Osteoblast (primary cell): Measurements from ENCODE around the gene IDH3A. TPM values are rescaled to one million over a fixed set of nuclear protein-coding genes. Genes with fewer than 3 reads are reported as not detected.

Experiments used
- DNase-seq: peaks from one replicate; pipeline ENCODE4 v3.0.0; 2011; ENCODE audit warnings: low spot score, mixed read lengths; ENCODE audit not compliant: insufficient read length; ENCODE audit errors: missing footprints
- H2AFZ ChIP-seq: 2 replicates; pipeline ENCODE4 v1.6.0; 2011; ENCODE audit warnings: mild to moderate bottlenecking, low read length
- H3K27ac ChIP-seq: 2 replicates; pipeline ENCODE4 v1.5.1; 2011; ENCODE audit warnings: mild to moderate bottlenecking, low read depth, low read length, moderate library complexity
- H3K27me3 ChIP-seq: 2 replicates; pipeline ENCODE4 v1.6.0; 2012; ENCODE audit warnings: mild to moderate bottlenecking, control low read depth, inconsistent platforms, low read length, moderate library complexity; ENCODE audit not compliant: insufficient read depth
- H3K36me3 ChIP-seq: 2 replicates; pipeline ENCODE4 v1.5.1; 2011; ENCODE audit warnings: mild to moderate bottlenecking, low read length, control low read depth, moderate library complexity; ENCODE audit not compliant: insufficient read depth
- H3K4me1 ChIP-seq: 2 replicates; pipeline ENCODE4 v1.5.1; 2011; ENCODE audit warnings: mild to moderate bottlenecking, low read length, control low read depth, moderate library complexity; ENCODE audit not compliant: insufficient read depth
- H3K4me2 ChIP-seq: 2 replicates; pipeline ENCODE4 v1.6.0; 2011; ENCODE audit warnings: mild to moderate bottlenecking, low read length; ENCODE audit not compliant: insufficient read depth
- H3K4me3 ChIP-seq: fragments of 200-600 bp; sonication (generic); 3 replicates; pipeline ENCODE4 v1.5.1; 2012; ENCODE audit warnings: mild to moderate bottlenecking, low read length, inconsistent platforms; ENCODE audit not compliant: insufficient read depth
- H3K79me2 ChIP-seq: 2 replicates; pipeline ENCODE4 v1.6.0; 2012; ENCODE audit warnings: mild to moderate bottlenecking, low read length, control low read depth, inconsistent platforms; ENCODE audit not compliant: insufficient read depth
- H3K9me3 ChIP-seq: 2 replicates; pipeline ENCODE4 v1.5.1; 2011; ENCODE audit warnings: low read depth, low read length, control low read depth
- H4K20me1 ChIP-seq: 2 replicates; pipeline ENCODE4 v1.6.0; 2012; ENCODE audit warnings: mild to moderate bottlenecking, low read length, control low read depth; ENCODE audit not compliant: insufficient read depth
- total RNA-seq: library from RNA; depleted of rRNA; stranded (reverse); fragments of >200 nt; gene quantifications from 2 replicates; pipeline ENCODE4 v1.2.3, GENCODE V29; 2012
- TF ChIP-seq, protein P1 (sequence below): IDR thresholded peaks from 2 replicates; pipeline ENCODE4 v1.5.1; 2011; ENCODE audit warnings: mild to moderate bottlenecking, low read depth, low read length, moderate library complexity; ENCODE audit errors: extremely low read depth

IDH3A gene
- total RNA-seq, 1 donor = 30.4 TPM

DNA sequence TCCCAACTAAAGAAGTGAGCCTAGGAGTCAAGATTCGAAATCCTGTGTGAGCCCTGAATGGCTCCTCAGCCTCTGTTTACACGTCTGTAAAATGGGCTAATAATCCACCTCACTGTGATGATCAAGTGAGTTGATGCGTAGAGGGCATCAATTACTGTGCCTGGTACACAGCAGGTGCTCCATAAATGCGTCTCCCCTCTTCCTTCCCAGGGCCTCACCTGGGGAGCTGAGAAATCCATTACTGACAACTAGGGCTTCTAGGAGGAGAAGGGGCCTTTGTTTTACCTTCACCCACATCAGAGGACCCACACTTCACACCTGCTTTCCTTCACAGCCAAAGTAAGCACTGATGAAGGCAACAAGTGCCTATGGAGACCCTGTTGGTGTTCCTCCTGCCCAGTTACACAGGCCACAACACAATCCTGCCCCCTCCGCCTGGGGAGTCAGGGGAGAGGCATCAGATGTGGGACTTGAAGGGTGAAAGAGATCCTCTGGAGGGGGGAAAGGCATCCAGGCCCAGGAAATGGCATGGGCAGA is 19.3 kb upstream of the IDH3A start:
- H2AFZ ChIP-seq = no peak overlapping the region
- H4K20me1 ChIP-seq = no peaks in the 10 kb centered on the region
- no peaks in the 10 kb centered on the region for H3K79me2 ChIP-seq
- no peak overlapping the region for H3K4me3 ChIP-seq
- TF ChIP-seq, protein P1, sequence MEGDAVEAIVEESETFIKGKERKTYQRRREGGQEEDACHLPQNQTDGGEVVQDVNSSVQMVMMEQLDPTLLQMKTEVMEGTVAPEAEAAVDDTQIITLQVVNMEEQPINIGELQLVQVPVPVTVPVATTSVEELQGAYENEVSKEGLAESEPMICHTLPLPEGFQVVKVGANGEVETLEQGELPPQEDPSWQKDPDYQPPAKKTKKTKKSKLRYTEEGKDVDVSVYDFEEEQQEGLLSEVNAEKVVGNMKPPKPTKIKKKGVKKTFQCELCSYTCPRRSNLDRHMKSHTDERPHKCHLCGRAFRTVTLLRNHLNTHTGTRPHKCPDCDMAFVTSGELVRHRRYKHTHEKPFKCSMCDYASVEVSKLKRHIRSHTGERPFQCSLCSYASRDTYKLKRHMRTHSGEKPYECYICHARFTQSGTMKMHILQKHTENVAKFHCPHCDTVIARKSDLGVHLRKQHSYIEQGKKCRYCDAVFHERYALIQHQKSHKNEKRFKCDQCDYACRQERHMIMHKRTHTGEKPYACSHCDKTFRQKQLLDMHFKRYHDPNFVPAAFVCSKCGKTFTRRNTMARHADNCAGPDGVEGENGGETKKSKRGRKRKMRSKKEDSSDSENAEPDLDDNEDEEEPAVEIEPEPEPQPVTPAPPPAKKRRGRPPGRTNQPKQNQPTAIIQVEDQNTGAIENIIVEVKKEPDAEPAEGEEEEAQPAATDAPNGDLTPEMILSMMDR = no peak
- no peak overlapping the region for H3K27ac ChIP-seq
- H3K36me3 ChIP-seq = no peaks in the 10 kb centered on the region
- no peaks in the 10 kb centered on the region for H3K9me3 ChIP-seq
- H3K27me3 ChIP-seq = no peaks in the 10 kb centered on the region
- DNase-seq = no peak
- peaks cover 5% of the 10 kb centered on the region for H3K4me1 ChIP-seq
- no peak overlapping the region for H3K4me2 ChIP-seq

- peak overlapping the region; percentile 82 for H3K4me3 ChIP-seq
- DNase-seq = no peak
- peak overlapping the region; percentile 94 for H3K4me2 ChIP-seq
- H3K9me3 ChIP-seq = no peaks in the 10 kb centered on the region
- peaks cover 5% of the 10 kb centered on the region for H3K4me1 ChIP-seq
- H4K20me1 ChIP-seq = no peaks in the 10 kb centered on the region
- no peaks in the 10 kb centered on the region for H3K79me2 ChIP-seq
- TF ChIP-seq, protein P1 = no peak
- H3K27ac ChIP-seq = no peak overlapping the region
- H2AFZ ChIP-seq = no peak overlapping the region
- H3K27me3 ChIP-seq = no peaks in the 10 kb centered on the region
- H3K36me3 ChIP-seq = no peaks in the 10 kb centered on the region
Observed at GRCh38 chr15:78130466-78131294, 18.5 kb upstream of the IDH3A start.

DNA sequence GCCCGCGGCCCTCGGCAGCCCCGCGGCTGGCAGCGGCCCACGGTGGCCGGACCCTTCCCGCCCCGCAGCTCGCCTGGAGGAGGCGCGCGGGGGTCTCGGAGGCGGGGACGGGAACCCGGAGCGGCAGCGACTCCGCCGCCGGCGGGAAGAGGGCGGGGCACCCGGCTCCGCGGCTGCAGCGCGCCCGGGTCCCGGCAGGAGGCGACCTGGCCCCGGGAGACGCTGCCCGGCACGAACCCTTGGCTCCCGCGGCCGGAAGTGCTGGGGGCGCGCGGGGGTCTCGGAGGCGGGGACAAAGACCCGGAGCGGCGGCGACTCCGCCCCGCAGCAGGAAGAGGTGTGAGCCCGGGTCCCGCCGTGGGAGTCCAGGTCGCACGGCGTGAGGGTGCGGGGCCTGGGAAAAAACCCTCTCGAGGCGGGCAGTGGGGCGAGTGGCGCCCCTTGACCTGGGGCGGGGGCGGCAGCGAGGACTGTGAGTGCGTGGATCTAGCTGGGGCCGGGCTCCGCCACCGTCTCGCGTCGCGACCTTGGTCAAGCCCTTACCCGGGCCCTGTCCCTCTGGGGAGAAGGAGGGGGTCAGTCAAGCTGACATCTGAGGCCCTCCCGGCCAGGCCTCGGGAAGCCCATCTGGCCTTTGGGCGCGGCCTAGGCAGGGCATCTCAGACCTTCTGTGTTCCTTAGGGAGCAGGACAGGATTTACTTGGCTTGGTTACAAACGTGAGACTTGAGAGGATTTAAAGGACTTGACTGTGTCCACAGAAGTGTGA is 17.7 kb upstream of the IDH3A start, which contains the start of gene CIB2:
CIB2 (minus strand) TSS at position 151 of the 767 bp plus-strand sequence. CDS start 230 bp downstream, outside the sequence.
- peak within 1 kb of the TSS; percentile 94 for H2AFZ ChIP-seq
- DNase-seq = peak; percentile 99
- H4K20me1 ChIP-seq = no peaks in the 10 kb centered on the region
- H3K79me2 ChIP-seq = no peaks in the 10 kb centered on the region
- H3K36me3 ChIP-seq = no peaks in the 10 kb centered on the region
- peak within 1 kb of the TSS; percentile 94 for H3K4me2 ChIP-seq
- H3K27me3 ChIP-seq = no peaks in the 10 kb centered on the region
- peaks cover 5% of the 10 kb centered on the region for H3K4me1 ChIP-seq
- H3K4me3 ChIP-seq = peak within 1 kb of the TSS; percentile 82
- TF ChIP-seq, protein P1 = peak; percentile 37
- peak within 1 kb of the TSS; percentile 58 for H3K27ac ChIP-seq
- H3K9me3 ChIP-seq = no peaks in the 10 kb centered on the region
